GM12878 (cell line): ENCODE measurements around the gene TP53RK.

Source experiments
- HDAC6 ChIP-seq: fragments of 200-600 bp; sonication (generic); IDR thresholded peaks from one replicate; pipeline ENCODE4 v1.8.0; 2017; ENCODE audit warnings: antibody characterized with exemption; ENCODE audit not compliant: unreplicated experiment
- POLR2A ChIP-seq: IDR thresholded peaks from 2 replicates; pipeline ENCODE4 v1.6.1; 2011; ENCODE audit warnings: low read depth, mild to moderate bottlenecking, low read length
- RAD51 ChIP-seq: fragments of 450-650 bp; IDR thresholded peaks from 2 replicates; pipeline ENCODE4 v1.6.1; 2016; ENCODE audit warnings: moderate library complexity, mild to moderate bottlenecking, inconsistent platforms
- ZBTB4 ChIP-seq: fragments of 450-650 bp; formaldehyde crosslinking; IDR thresholded peaks from 2 replicates; pipeline ENCODE4 v1.4.0; 2022; ENCODE audit warnings: mild to moderate bottlenecking, moderate library complexity
- TF ChIP-seq, protein P1 (sequence below), 3 experiments: IDR thresholded peaks in 2 of 3; conservative IDR thresholded peaks in 1 of 3; 2 replicates each; pipeline ENCODE4 v1.5.1; 2011; ENCODE audit warnings: low read depth in 3 of 3, low read length in 3 of 3, mild to moderate bottlenecking in 3 of 3, control low read depth in 2 of 3, moderate library complexity in 2 of 3, inconsistent platforms in 1 of 3, mixed read lengths in 1 of 3; ENCODE audit not compliant: control insufficient read depth in 2 of 3, insufficient read depth in 1 of 3; ENCODE audit errors: extremely low read depth in 1 of 3

DNA sequence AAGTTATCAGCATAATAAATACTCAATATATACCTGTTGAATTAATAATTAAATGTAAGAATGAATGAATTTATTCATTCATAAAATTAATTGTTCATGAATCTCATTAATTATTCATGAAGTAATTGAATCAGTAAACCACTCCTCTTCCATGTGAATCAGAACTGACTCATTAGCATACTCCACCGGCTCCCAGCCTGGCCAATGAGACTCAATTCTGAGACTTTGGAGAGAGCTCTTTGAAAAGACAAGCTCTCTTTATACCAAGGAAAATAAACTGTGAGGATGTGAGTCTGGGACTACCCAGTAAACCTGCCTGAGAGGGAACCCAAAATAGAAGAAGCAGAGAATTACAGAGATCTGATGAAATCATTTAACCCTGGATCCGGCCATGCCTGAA lies 11.8 kb upstream of the TP53RK start:
- TF ChIP-seq POLR2A = no peak
- TF ChIP-seq, protein P1, sequence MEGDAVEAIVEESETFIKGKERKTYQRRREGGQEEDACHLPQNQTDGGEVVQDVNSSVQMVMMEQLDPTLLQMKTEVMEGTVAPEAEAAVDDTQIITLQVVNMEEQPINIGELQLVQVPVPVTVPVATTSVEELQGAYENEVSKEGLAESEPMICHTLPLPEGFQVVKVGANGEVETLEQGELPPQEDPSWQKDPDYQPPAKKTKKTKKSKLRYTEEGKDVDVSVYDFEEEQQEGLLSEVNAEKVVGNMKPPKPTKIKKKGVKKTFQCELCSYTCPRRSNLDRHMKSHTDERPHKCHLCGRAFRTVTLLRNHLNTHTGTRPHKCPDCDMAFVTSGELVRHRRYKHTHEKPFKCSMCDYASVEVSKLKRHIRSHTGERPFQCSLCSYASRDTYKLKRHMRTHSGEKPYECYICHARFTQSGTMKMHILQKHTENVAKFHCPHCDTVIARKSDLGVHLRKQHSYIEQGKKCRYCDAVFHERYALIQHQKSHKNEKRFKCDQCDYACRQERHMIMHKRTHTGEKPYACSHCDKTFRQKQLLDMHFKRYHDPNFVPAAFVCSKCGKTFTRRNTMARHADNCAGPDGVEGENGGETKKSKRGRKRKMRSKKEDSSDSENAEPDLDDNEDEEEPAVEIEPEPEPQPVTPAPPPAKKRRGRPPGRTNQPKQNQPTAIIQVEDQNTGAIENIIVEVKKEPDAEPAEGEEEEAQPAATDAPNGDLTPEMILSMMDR (IDR thresholded peaks at IDR 0.05 in 2 of 3, conservative IDR thresholded peaks at IDR 0.05 in 1 of 3; ENCODE audit: control insufficient read depth in 2 of 3, extremely low read depth in 1 of 3, insufficient read depth in 1 of 3, low read depth in 3 of 3, low read length in 3 of 3) = no peak
- TF ChIP-seq RAD51 = no peak
- no peak for TF ChIP-seq ZBTB4
- no peak for TF ChIP-seq HDAC6
